AG04450 (cell line): ENCODE measurements around the gene MGLL. TPM values are rescaled to one million over a fixed set of nuclear protein-coding genes. Genes with fewer than 3 reads are reported as not detected.

Experiments used
- CTCF ChIA-PET: fragments of 300-600, 350-600 bp; formaldehyde crosslinking; extraction: SDS; loops from one replicate; lab custom pipeline; 2022; ENCODE audit warnings: antibody characterized with exemption, inconsistent platforms; lab: Charles Lee
- POLR2A ChIA-PET: fragments of 350-600 bp; formaldehyde crosslinking; extraction: SDS; loops from one replicate; lab custom pipeline; 2021; ENCODE audit warnings: antibody characterized with exemption, inconsistent platforms; lab: Yijun Ruan, JAX
- DNase-seq: peaks from one replicate; pipeline ENCODE4 v3.0.0-alpha.2; 2011; ENCODE audit warnings: low read depth, low spot score
- H3K27ac ChIP-seq: one replicate; pipeline ENCODE4 v1.5.1; 2012; ENCODE audit warnings: low read depth, low read length, control low read depth
- H3K27me3 ChIP-seq: one replicate; pipeline ENCODE4 v1.6.0; 2012; ENCODE audit warnings: low read length; ENCODE audit not compliant: control insufficient read depth, insufficient read depth
- H3K4me3 ChIP-seq: 2 replicates; pipeline ENCODE4 v1.5.1; 2011; ENCODE audit warnings: mild to moderate bottlenecking, low read depth, low read length, control low read depth
- H3K9me3 ChIP-seq: 2 replicates; pipeline ENCODE4 v1.5.1; 2012; ENCODE audit warnings: low read length; ENCODE audit not compliant: control insufficient read depth, insufficient read depth
- CTCF ChIP-seq: IDR thresholded peaks from 2 replicates; pipeline ENCODE4 v1.5.1; 2011; ENCODE audit warnings: low read depth, low read length, control low read depth, inconsistent platforms
- polyA plus RNA-seq: library from polyadenylated mRNA; depleted of rRNA; stranded (reverse); fragments of >200 nt; gene quantifications from 2 replicates; pipeline ENCODE4 v1.2.3, GENCODE V29; 2011

MGLL gene
- polyA plus RNA-seq, 1 experiment = 49.1 TPM

- no peaks in the 10 kb centered on the region; the same call in 1 of the 2 replicates for H3K9me3 ChIP-seq
- POLR2A ChIA-PET = no interaction called here
- CTCF ChIA-PET = no interaction called here
- no peak overlapping the region for H3K27ac ChIP-seq
- peaks cover 2% of the 10 kb centered on the region for H3K27me3 ChIP-seq
- H3K4me3 ChIP-seq = no peak overlapping the region
- no peak for TF ChIP-seq CTCF
- no peak for DNase-seq
Measured at GRCh38 chr3:127670229-127670559, 152.1 kb downstream of the MGLL start.

- Histone ChIP-seq H3K27me3 (peaks cover 2% of the 10 kb centered on the region), H3K4me3 (no peak overlapping the region), H3K9me3 (no peaks in the 10 kb centered on the region; the same call in 1 of the 2 replicates), H3K27ac (no peak overlapping the region)
- ChIA-PET CTCF (no interaction called here), POLR2A (no interaction called here)
- TF ChIP-seq CTCF = no peak
- no peak for DNase-seq
Measured at GRCh38 chr3:127669541-127670228, 152.6 kb downstream of the MGLL start.

- no peak for DNase-seq
- Histone ChIP-seq H3K9me3 (no peaks in the 10 kb centered on the region; the same call in 1 of the 2 replicates), H3K27ac (no peak overlapping the region), H3K4me3 (no peak overlapping the region), H3K27me3 (peaks cover 2% of the 10 kb centered on the region)
- POLR2A ChIA-PET = no interaction called here
- CTCF ChIA-PET = no interaction called here
- no peak for TF ChIP-seq CTCF
Measured at GRCh38 chr3:127668906-127669305, 153.4 kb downstream of the MGLL start.

GRCh38 chr3:127667119-127667681 lies 155.1 kb downstream of the MGLL start:
- DNase-seq = no peak
- peaks cover 2% of the 10 kb centered on the region for H3K27me3 ChIP-seq
- ChIA-PET CTCF (no interaction called here), POLR2A (no interaction called here)
- TF ChIP-seq CTCF = no peak
- no peak overlapping the region for H3K4me3 ChIP-seq
- H3K9me3 ChIP-seq = no peaks in the 10 kb centered on the region; the same call in 1 of the 2 replicates
- H3K27ac ChIP-seq = no peak overlapping the region

- ChIA-PET CTCF (interaction anchor here (0.6 kb wide), 1 partner anchor 942 kb away, joined by 3 read pairs; no protein-coding TSS in a partner anchor), POLR2A (no interaction called here)
- TF ChIP-seq CTCF = no peak
- Histone ChIP-seq H3K27me3 (peaks cover 2% of the 10 kb centered on the region), H3K27ac (no peak overlapping the region), H3K9me3 (no peaks in the 10 kb centered on the region; the same call in 1 of the 2 replicates), H3K4me3 (no peak overlapping the region)
- no peak for DNase-seq
Measured at GRCh38 chr3:127666676-127667075, 155.6 kb downstream of the MGLL start.
